ENCODE measurements around the gene GALNT11. TPM values are rescaled to one million over a fixed set of nuclear protein-coding genes. Genes with fewer than 3 reads are reported as not detected.
"Not testable (repeated sequence)": the region's sequence is repeated elsewhere in the genome, so short reads cannot be mapped to it uniquely, and the experiment has no call there.

Gene GALNT11
- polyA plus RNA-seq, 1 donor (not counting 4 experiments of a cell fraction or from before 2014, with no cell fraction given): 42.3 TPM

- no peaks in the 10 kb centered on the region for H3K4me1 ChIP-seq (ENCODE audit: control insufficient read depth, extremely low read depth, insufficient read depth, low read length)
- H3K27ac ChIP-seq (ENCODE audit: control insufficient read depth, insufficient read depth, low read length): no peak overlapping the region
- no peak for DNase-seq (ENCODE audit: low read depth, low spot score)
- TF ChIP-seq, protein P1, sequence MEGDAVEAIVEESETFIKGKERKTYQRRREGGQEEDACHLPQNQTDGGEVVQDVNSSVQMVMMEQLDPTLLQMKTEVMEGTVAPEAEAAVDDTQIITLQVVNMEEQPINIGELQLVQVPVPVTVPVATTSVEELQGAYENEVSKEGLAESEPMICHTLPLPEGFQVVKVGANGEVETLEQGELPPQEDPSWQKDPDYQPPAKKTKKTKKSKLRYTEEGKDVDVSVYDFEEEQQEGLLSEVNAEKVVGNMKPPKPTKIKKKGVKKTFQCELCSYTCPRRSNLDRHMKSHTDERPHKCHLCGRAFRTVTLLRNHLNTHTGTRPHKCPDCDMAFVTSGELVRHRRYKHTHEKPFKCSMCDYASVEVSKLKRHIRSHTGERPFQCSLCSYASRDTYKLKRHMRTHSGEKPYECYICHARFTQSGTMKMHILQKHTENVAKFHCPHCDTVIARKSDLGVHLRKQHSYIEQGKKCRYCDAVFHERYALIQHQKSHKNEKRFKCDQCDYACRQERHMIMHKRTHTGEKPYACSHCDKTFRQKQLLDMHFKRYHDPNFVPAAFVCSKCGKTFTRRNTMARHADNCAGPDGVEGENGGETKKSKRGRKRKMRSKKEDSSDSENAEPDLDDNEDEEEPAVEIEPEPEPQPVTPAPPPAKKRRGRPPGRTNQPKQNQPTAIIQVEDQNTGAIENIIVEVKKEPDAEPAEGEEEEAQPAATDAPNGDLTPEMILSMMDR (optimal IDR thresholded peaks at IDR 0.05 in 1 of 3, IDR thresholded peaks at IDR 0.05 in 1 of 3, conservative IDR thresholded peaks at IDR 0.05 in 1 of 3; ENCODE audit: extremely low read depth in 1 of 3, insufficient read depth in 2 of 3, low read length in 3 of 3): no peak
- no peak overlapping the region for H3K9ac ChIP-seq (ENCODE audit: control insufficient read depth, extremely low read depth, insufficient read depth, low read length)
- dilution Hi-C loops (cut with MboI; ENCODE audit: extremely low pct_ligation_motif_present, low sequenced_read_pairs): no loop called here
- no peaks in the 10 kb centered on the region for H3K9me1 ChIP-seq (ENCODE audit: control insufficient read depth, extremely low read depth, insufficient read depth, low read length)
- no peaks in the 10 kb centered on the region for H3K36me3 ChIP-seq (ENCODE audit: control insufficient read depth in 2 of 2, extremely low read depth in 1 of 2, insufficient read depth in 2 of 2, low read length in 2 of 2)
- no peak overlapping the region for H2AFZ ChIP-seq (ENCODE audit: control insufficient read depth, low read length)
- H3K79me2 ChIP-seq (ENCODE audit: control insufficient read depth, insufficient read depth, low read length): no peaks in the 10 kb centered on the region
- no peak overlapping the region for H3K4me2 ChIP-seq (ENCODE audit: control insufficient read depth, extremely low read depth, insufficient read depth, low read depth, low read length)
- peaks cover 3% of the 10 kb centered on the region for H3K27me3 ChIP-seq (ENCODE audit: control insufficient read depth, extremely low read depth, insufficient read depth, low read length)
- no peak overlapping the region for H3K4me3 ChIP-seq (ENCODE audit: control insufficient read depth in 2 of 3, extremely low read depth in 1 of 3, insufficient read depth in 2 of 3, low read depth in 1 of 3, low read length in 3 of 3)
- no peak for FAIRE-seq
- no peaks in the 10 kb centered on the region for H4K20me1 ChIP-seq (ENCODE audit: control insufficient read depth, extremely low read depth, insufficient read depth, low read length)
- H3K9me3 ChIP-seq (ENCODE audit: control insufficient read depth, low read depth, low read length): no peaks in the 10 kb centered on the region
Observed at GRCh38 chr7:152016947-152017346, 8.5 kb upstream of the GALNT11 start.

GRCh38 chr7:152017683-152018082 lies 7.8 kb upstream of the GALNT11 start:
- H4K20me1 ChIP-seq (ENCODE audit: control insufficient read depth, extremely low read depth, insufficient read depth, low read length); H3K9ac ChIP-seq (ENCODE audit: control insufficient read depth, extremely low read depth, insufficient read depth, low read length); H3K36me3 ChIP-seq (ENCODE audit: control insufficient read depth in 2 of 2, extremely low read depth in 1 of 2, insufficient read depth in 2 of 2, low read length in 2 of 2); H3K27ac ChIP-seq (ENCODE audit: control insufficient read depth, insufficient read depth, low read length); DNase-seq (ENCODE audit: low read depth, low spot score); FAIRE-seq; H3K4me1 ChIP-seq (ENCODE audit: control insufficient read depth, extremely low read depth, insufficient read depth, low read length); H2AFZ ChIP-seq (ENCODE audit: control insufficient read depth, low read length); H3K4me3 ChIP-seq (ENCODE audit: control insufficient read depth in 2 of 3, extremely low read depth in 1 of 3, insufficient read depth in 2 of 3, low read depth in 1 of 3, low read length in 3 of 3); H3K27me3 ChIP-seq (ENCODE audit: control insufficient read depth, extremely low read depth, insufficient read depth, low read length); dilution Hi-C loops (cut with MboI; ENCODE audit: extremely low pct_ligation_motif_present, low sequenced_read_pairs); H3K9me3 ChIP-seq (ENCODE audit: control insufficient read depth, low read depth, low read length); H3K9me1 ChIP-seq (ENCODE audit: control insufficient read depth, extremely low read depth, insufficient read depth, low read length); H3K4me2 ChIP-seq (ENCODE audit: control insufficient read depth, extremely low read depth, insufficient read depth, low read depth, low read length); H3K79me2 ChIP-seq (ENCODE audit: control insufficient read depth, insufficient read depth, low read length): not testable (repeated sequence)

DNA sequence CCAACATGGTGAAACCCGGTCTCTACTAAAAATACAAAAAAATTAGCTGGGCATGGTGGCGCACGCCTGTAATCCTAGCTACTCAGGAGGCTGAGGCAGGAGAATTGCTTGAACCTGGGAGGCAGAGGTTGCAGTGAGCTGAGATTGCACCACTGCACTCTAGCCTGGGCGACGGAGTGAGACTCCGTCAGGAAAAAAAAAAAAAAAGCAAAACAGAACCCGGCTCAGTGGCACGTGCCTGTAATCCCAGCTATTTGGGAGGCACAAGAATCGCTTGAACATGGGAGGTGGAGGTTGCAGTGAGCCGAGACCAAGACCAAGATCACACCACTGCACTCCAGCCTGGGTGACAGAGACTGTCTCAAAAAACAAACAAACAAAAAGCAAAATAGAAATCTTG lies 3.7 kb upstream of the GALNT11 start:
- H3K4me2 ChIP-seq (ENCODE audit: control insufficient read depth, extremely low read depth, insufficient read depth, low read depth, low read length); H3K79me2 ChIP-seq (ENCODE audit: control insufficient read depth, insufficient read depth, low read length); H3K9me3 ChIP-seq (ENCODE audit: control insufficient read depth, low read depth, low read length); H3K27ac ChIP-seq (ENCODE audit: control insufficient read depth, insufficient read depth, low read length); H4K20me1 ChIP-seq (ENCODE audit: control insufficient read depth, extremely low read depth, insufficient read depth, low read length); H3K9ac ChIP-seq (ENCODE audit: control insufficient read depth, extremely low read depth, insufficient read depth, low read length); DNase-seq (ENCODE audit: low read depth, low spot score); H3K4me1 ChIP-seq (ENCODE audit: control insufficient read depth, extremely low read depth, insufficient read depth, low read length); dilution Hi-C loops (cut with MboI; ENCODE audit: extremely low pct_ligation_motif_present, low sequenced_read_pairs); H3K27me3 ChIP-seq (ENCODE audit: control insufficient read depth, extremely low read depth, insufficient read depth, low read length); H2AFZ ChIP-seq (ENCODE audit: control insufficient read depth, low read length); FAIRE-seq; H3K36me3 ChIP-seq (ENCODE audit: control insufficient read depth in 2 of 2, extremely low read depth in 1 of 2, insufficient read depth in 2 of 2, low read length in 2 of 2); H3K9me1 ChIP-seq (ENCODE audit: control insufficient read depth, extremely low read depth, insufficient read depth, low read length); H3K4me3 ChIP-seq (ENCODE audit: control insufficient read depth in 2 of 3, extremely low read depth in 1 of 3, insufficient read depth in 2 of 3, low read depth in 1 of 3, low read length in 3 of 3): not testable (repeated sequence)
